Gastrocnemius medialis (tissue), 4 donors: Measurements from ENCODE around the gene C3orf62.

ENCODE experiments used
- CTCF ChIP-seq, 5 experiments: fragments of 450-650 bp in 3 of 5; fragments of 200-600 bp in 2 of 5; sonication (generic) in 2 of 5; IDR thresholded peaks in 4 of 5; conservative IDR thresholded peaks in 1 of 5; 1 replicate in 4 of 5; 2 replicates in 1 of 5; pipeline ENCODE4 v1.5.1; 2016 to 2019; ENCODE audit warnings: antibody characterized with exemption in 5 of 5, mild to moderate bottlenecking in 3 of 5, moderate library complexity in 3 of 5
- POLR2A ChIP-seq, 2 donors: fragments of 450-650 bp; IDR thresholded peaks; one replicate each; pipeline ENCODE4 v1.6.1; 2017; ENCODE audit warnings: antibody characterized with exemption in 2 of 2, mild to moderate bottlenecking in 2 of 2, moderate library complexity in 2 of 2

GRCh38 chr3:49279376-49279775 is 2.3 kb upstream of the C3orf62 start:
- TF ChIP-seq CTCF (IDR thresholded peaks at IDR 0.05 in 4 of 5, conservative IDR thresholded peaks at IDR 0.05 in 1 of 5), result no peak
- TF ChIP-seq POLR2A (IDR thresholded peaks at IDR 0.05), result no peak
